Embryonic facial prominence (tissue), 1 donor: ENCODE data around the gene FAM111B.
A peak's percentile ranks its signal among the peaks of the same experiment; 100 is the strongest.

Experiments
- DNase-seq: peaks from one replicate; pipeline ENCODE4 v3.0.0-alpha.2; 2016; ENCODE audit errors: extremely low spot score

Gene FAM111B

DNA sequence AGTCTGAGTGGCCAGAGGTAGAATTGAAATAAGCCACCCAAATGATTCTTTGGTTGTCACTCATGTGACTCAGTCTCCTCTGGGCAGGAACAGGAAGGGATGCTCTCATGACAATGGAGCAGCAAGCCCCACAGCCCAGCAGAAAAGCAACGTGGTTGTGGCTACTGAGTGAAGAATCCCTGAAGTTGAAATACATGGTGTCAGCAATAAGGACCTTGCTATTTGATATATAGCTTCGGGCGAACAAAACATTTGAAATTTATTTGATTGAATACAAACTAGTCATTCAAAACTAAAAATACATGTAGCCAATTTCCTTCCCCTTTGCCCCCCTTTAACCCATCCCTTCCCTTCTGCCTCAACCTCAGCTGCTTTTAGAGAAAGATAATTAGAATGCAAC is 50.4 kb downstream of the FAM111B start:
- DNase-seq, result no peak

DNA sequence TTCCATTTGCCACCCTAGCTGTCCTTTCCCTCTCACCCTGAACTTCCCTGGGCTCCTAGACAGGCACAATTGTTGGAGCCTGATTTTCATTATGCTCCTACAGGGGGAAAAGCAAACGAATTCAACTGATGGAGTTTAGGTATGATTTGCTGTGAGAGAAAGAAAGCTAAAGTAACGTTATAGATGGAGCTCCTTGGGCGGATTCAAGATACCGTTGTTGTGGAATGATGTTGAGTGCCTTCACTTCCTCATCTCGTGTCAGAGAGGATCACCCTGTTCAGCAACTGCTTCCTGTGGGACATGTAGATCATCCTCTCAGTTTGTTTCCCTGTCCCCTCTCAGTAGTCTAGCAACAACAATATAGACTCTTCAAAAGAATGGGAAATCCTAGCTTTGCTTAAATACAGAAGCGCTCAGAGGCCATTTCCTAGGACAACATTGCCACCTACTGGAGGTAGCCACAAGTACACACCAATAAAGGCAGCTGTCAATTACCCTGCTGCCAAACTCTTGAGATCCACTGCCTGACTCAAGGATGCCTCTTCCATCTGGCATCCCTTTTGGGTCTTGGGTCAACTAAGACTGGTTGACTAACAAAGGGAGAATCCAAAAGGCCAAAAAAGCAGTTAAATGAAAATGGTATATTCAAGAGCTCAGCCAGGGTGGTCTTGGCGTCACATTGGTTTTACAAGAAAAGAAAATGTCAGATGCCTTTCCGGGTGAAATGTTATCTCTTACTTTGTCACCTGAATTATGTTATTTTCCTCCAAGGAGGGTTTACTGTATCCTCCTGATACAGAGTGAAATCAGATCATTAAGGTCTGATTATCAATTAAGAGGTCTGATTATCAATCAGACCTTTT is 51.4 kb downstream of the FAM111B start:
- DNase-seq, result peak; percentile 63

DNA sequence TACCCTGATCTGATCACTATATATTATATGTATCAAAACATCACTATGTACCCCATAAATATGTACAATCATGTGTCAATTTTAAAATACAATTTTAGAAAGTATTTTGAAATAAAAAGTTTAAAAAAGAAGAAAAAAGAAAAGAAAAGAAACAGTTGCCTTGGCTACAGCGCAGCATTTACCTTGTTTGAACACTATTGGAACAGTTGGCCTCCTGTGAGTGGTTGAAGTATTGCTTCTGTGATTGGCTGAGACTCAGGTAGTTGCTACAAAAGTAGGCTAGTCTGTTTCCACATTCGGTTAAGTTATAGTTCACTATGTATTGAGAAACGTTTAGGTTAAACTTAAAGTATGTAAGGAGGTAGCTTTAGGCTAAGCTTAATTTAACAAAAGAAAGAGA is 57.0 kb downstream of the FAM111B start:
- DNase-seq, result no peak

DNA sequence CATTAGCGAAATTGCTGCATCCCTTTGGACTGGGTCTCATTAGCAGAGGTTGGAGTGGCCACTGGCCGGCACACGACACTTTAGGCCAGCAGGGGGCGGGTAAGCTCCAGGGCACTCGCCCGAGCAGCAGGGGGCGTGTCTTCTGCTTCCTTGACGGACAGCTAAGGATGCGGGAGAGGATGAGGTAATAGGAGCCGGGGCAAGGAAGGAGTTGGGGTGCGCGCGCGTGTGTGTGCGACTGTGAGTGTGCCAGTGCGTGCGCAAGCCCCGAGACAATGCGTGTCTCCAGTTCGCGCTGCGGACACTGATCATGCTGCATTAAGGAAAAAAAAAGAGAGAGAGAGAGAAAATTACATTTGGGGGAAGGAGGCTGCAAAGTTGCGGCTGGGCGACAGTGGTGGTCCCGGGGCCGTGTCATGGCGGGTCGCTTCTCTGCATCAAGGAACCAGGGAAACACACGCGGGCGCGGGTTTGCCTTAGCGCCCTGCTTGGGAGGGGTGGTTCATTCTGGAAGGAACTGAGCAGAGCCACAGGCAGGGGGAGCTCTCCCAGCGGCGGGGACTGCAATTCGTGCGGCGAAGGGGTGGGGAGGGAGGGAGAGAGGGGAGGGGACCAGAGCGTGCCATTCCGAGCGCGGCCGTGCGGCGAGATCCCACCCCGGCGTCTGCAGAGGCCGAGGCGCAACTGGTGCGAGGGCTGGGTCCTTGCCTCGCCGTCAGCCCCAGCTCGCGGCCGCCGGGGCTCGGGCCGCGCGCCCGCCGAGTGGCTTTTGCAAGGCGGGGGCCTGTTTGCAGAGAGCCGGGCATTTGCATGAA is 64.7 kb downstream of the FAM111B start, which contains the start of gene DTX4:
TSS of gene DTX4 (plus strand) at position 625 of the 815 bp plus-strand sequence. CDS start 464 bp downstream, outside the sequence.
- DNase-seq, result peak; percentile 85

DNA sequence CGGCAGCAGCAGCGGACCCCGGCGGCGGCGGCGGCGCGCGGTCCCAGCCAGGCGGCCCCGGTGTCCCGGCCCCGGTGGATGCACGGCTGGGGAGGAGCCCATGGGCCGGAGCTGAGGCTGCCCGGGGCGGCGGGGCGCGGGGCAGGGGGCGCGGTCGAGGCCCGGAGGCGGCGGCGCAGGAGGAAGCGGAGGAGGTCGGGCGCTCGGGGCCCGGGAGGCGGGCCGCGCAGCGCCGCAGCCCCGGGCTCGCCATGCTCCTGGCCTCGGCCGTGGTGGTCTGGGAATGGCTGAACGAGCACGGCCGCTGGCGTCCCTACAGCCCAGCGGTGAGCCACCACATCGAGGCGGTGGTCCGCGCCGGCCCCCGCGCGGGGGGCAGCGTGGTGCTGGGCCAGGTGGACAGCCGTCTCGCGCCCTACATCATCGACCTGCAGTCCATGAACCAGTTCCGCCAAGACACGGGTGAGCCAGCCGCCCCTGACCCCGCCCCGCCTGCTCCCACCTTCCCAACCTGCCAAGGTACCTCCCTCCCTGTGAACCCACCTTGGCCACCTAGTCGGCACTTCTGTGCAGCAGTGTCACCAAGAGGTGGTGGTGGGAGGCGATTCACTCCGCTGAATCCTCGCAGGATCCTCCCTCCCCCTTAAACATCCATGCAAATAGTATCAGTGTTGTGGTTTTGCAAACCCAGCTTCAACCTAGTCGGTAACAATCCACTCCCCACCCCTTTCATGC is 65.5 kb downstream of the FAM111B start:
- no peak for DNase-seq

DNA sequence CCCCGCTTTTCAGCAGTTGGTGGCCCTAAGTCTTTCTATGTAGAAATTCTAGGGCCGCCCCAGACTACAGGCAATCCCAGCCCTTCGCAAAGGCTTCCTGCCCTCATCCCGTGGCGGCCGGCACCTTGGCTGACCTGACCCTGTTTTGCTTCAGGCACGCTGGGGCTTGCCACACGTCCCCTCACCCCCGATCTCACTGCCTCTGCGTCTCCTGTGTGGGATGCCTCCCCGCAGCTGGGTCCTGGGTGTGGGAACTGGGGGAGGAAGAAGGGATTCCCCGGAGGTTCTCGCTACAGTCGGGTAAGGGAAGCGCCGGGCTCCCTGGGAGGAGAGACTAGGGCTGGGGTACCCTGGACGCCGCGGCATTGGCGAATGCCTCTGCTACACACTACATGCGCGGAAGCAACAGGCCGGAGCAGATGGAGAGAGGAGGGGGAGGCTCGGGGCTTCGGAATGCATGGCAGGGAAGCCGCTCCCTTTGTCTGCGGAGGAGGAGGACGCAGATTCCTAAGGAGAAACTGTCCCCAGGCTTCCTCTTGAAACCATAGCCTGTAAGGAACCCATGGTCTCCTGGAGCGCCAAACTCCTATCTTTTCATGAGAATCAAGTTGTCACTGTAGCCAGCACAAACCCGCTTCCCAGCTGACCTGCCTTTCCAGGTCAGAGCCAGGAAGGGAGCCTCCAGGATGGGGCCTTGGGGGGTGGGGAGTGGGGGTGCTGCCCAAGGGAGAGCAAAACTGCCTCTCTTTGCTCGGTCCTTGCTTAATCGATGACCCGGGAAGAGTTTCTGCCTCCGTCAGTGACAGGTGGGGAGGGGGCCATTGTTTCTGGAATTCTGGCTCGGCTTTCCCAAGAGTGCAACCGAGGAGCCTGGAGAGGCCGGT is 66.3 kb downstream of the FAM111B start:
- DNase-seq, result no peak

DNA sequence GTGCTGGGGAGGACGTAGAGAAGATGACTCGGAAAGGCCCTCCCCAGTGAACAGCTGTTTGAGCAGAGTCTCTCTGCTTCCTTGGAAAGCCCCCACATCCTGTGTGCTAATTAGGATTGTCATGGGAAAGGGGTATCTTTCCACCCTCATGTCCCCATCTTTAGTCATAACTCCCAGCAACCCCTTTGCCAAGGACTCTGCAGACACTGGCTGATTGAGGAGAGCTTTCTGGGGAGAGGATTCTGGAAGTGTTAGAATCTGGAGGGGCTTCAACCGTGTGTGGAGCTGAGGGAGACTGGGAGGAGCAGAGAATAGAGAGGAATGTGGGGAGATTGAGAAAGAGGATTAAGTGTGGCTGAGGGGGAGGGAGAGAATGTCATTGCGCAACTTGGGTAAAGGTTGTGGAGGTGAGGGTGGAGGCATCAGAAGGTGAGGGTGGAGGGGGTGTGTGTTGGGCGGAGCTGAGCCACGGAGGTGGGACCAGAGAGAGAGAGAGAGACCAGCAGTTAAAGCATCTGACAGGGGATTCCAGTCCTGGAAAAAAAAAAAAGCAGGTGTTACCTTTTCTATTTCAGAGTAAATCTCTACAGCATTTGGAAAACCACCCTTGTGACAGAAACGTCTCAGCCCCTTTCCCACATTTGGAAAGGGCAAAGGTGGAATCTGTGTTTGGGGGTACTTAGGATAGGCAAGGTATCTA is 67.1 kb downstream of the FAM111B start:
- DNase-seq, result no peak

DNA sequence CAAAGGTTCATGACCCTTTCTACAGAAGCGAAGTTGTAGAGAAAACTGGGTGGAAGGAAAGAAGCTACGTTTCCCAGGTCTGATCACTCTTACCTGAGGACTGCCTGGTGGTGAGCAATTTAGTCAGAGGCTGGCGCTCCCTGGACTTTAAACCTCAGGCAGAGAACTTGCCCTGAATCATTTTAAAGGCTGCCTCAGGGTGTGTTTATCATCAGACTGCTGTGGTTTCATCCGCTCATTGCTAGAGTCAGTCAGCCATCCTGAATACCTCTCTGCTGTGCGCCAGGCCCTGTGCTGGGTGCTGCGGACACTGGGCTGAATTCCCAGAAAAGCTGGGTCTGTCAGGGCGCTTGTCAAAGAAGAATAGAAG is 67.6 kb downstream of the FAM111B start:
- DNase-seq, result no peak

DNA sequence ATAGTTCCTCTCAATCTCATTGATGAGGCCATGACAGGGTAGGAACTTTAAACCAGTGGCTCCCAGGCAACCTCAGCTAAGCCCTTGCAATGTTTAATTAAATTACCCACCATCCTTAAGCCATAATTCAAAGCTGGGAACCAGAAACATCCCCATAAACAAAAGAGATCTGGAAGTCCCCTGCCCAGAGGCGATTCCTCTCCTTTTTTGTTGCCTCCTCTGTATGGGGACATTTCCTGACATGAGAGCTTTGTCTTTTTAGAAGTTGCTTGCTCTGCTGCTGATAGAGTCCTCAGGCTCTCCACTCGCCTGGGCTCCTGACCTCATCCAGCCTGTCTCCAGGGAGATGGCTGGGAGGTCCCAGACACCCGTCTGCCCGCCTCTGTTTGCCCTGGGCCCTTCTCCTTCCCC is 68.1 kb downstream of the FAM111B start:
- DNase-seq, result no peak

DNA sequence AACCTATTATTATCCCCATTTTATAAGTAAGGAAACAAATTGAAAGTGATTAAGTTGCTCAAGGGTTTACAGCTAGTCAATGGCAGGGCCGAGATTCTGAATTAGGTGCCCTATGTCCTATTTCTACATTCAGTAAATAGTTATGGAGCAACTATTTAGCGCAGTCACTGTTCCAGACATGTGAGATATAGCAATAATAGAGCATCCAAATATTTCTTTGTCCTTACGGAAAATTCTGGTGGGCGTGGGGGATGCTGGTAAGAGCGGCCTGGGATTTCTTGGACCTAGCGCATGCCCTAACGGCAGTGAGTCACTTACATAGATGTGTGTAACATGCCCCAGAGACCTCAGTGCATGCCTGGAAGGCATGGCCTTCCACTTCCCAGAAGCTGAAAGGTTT is 69.3 kb downstream of the FAM111B start:
- DNase-seq, result no peak
